ENCODE results near the gene GAS2L2.
"Not testable (repeated sequence)": the region's sequence is repeated elsewhere in the genome, so short reads cannot be mapped to it uniquely, and the experiment has no call there.

The GAS2L2 gene

GRCh38 chr17:35757243-35757642, 4.2 kb upstream of the GAS2L2 start:
- H3K4me3 ChIP-seq (ENCODE audit: low read depth, low read length): no peak overlapping the region
- no peak for TF ChIP-seq CTCF (IDR thresholded peaks at IDR 0.05; ENCODE audit: control insufficient read depth, extremely low read depth, insufficient read depth)
- DNase-seq (ENCODE audit: low read depth): no peak

GRCh38 chr17:35752471-35752870, 568 bp downstream of the GAS2L2 start:
- no peak overlapping the region for H3K4me3 ChIP-seq (ENCODE audit: low read depth, low read length)
- peak; percentile 60 for DNase-seq (ENCODE audit: low read depth)
- TF ChIP-seq CTCF (IDR thresholded peaks at IDR 0.05; ENCODE audit: control insufficient read depth, extremely low read depth, insufficient read depth): no peak

GRCh38 chr17:35751541-35751940, 1.5 kb downstream of the GAS2L2 start:
- DNase-seq (ENCODE audit: low read depth); H3K4me3 ChIP-seq (ENCODE audit: low read depth, low read length): not testable (repeated sequence)

- DNase-seq (ENCODE audit: low read depth): no peak
- no peak overlapping the region for H3K4me3 ChIP-seq (ENCODE audit: low read depth, low read length)
Measured at GRCh38 chr17:35750526-35751395, 2.3 kb downstream of the GAS2L2 start.

GRCh38 chr17:35749560-35750412, 3.3 kb downstream of the GAS2L2 start:
- H3K4me3 ChIP-seq (ENCODE audit: low read depth, low read length): no peak overlapping the region
- no peak for DNase-seq (ENCODE audit: low read depth)
- no peak for TF ChIP-seq CTCF (IDR thresholded peaks at IDR 0.05; ENCODE audit: control insufficient read depth, extremely low read depth, insufficient read depth)

More at GRCh38 chr17:35750526-35751395, 2.3 kb downstream of the GAS2L2 start:
- no peak for TF ChIP-seq CTCF (IDR thresholded peaks at IDR 0.05; ENCODE audit: control insufficient read depth, extremely low read depth, insufficient read depth)

- H3K4me3 ChIP-seq (ENCODE audit: low read depth, low read length): no peak overlapping the region
- TF ChIP-seq CTCF (IDR thresholded peaks at IDR 0.05; ENCODE audit: control insufficient read depth, extremely low read depth, insufficient read depth): no peak
- no peak for DNase-seq (ENCODE audit: low read depth)
Measured at GRCh38 chr17:35748979-35749378, 4.1 kb downstream of the GAS2L2 start.

- TF ChIP-seq CTCF (IDR thresholded peaks at IDR 0.05; ENCODE audit: control insufficient read depth, extremely low read depth, insufficient read depth): no peak
- no peak for DNase-seq (ENCODE audit: low read depth)
- no peak overlapping the region for H3K4me3 ChIP-seq (ENCODE audit: low read depth, low read length)
Measured at GRCh38 chr17:35748341-35748841, 4.6 kb downstream of the GAS2L2 start.
